Panc1 (cell line): ENCODE measurements around the gene MIX23. TPM values are rescaled to one million over a fixed set of nuclear protein-coding genes. Genes with fewer than 3 reads are reported as not detected.
"Not testable (repeated sequence)": the region's sequence is repeated elsewhere in the genome, so short reads cannot be mapped to it uniquely, and the experiment has no call there.

Source experiments
- ATAC-seq: fragments of 200-7000 bp; cut with Tn5 transposase; 2 replicates; pipeline ENCODE4 v1.9.1; 2020; ENCODE audit warnings: mild to moderate bottlenecking, moderate library complexity
- BruUV-seq: library from RNA; stranded (reverse); fragments of 400-500 nt; replicated peaks from 2 replicates; lab custom pipeline; 2021; lab: Mats Ljungman, UMichigan
- CTCF ChIA-PET: fragments of 300-600 bp; sonication (Branson Sonifier 250); formaldehyde crosslinking; loops from one replicate; lab custom pipeline; 2022; ENCODE audit warnings: antibody characterized with exemption; lab: Charles Lee
- POLR2A ChIA-PET: fragments of 300-600 bp; sonication (Branson Sonifier 250); formaldehyde crosslinking; loops from one replicate; lab custom pipeline; 2022; ENCODE audit warnings: antibody characterized with exemption; lab: Charles Lee
- DNase-seq: peaks from one replicate; pipeline ENCODE4 v3.0.0-alpha.2; 2010; ENCODE audit warnings: low read depth, low spot score
- H3K27ac ChIP-seq: 2 replicates; pipeline ENCODE4 v1.5.1; 2011; ENCODE audit warnings: mild to moderate bottlenecking, low read length, inconsistent platforms
- H3K27me3 ChIP-seq: fragments of 200-500 bp; sonication (Bioruptor generic); 2 replicates; pipeline ENCODE4 v1.6.0; 2014; ENCODE audit warnings: low read length, inconsistent platforms; ENCODE audit not compliant: control insufficient read depth, insufficient read depth
- H3K36me3 ChIP-seq: fragments of 200-500 bp; sonication (Bioruptor generic); 2 replicates; pipeline ENCODE4 v1.5.1; 2014; ENCODE audit warnings: inconsistent platforms, mild to moderate bottlenecking, low read length, moderate library complexity; ENCODE audit not compliant: control insufficient read depth, insufficient read depth
- H3K4me1 ChIP-seq: 2 replicates; pipeline ENCODE4 v1.5.1; 2011; ENCODE audit warnings: inconsistent platforms, mild to moderate bottlenecking, low read length, moderate library complexity; ENCODE audit not compliant: control insufficient read depth, insufficient read depth
- H3K4me3 ChIP-seq, 2 experiments: 2 replicates each; pipeline ENCODE4 v1.5.1; 2011 to 2012; ENCODE audit warnings: low read depth in 2 of 2, low read length in 2 of 2, mild to moderate bottlenecking in 2 of 2, inconsistent platforms in 1 of 2, moderate library complexity in 1 of 2
- H3K9me3 ChIP-seq: fragments of 200-500 bp; sonication (Bioruptor generic); 2 replicates; pipeline ENCODE4 v1.5.1; 2014; ENCODE audit warnings: low read depth, mild to moderate bottlenecking, inconsistent platforms, low read length, moderate library complexity; ENCODE audit not compliant: control insufficient read depth, insufficient read depth
- POLR2AphosphoS5 ChIP-seq: IDR thresholded peaks from 2 replicates; pipeline ENCODE4 v1.6.1; 2012; ENCODE audit warnings: mild to moderate bottlenecking, low read depth, low read length, moderate library complexity
- REST ChIP-seq, 2 experiments: IDR thresholded peaks; 2 replicates each; pipeline ENCODE4 v1.6.1; 2011 to 2012; ENCODE audit warnings: low read depth in 2 of 2, control low read depth in 1 of 2, low read length in 1 of 2, mild to moderate bottlenecking in 1 of 2, moderate library complexity in 1 of 2; ENCODE audit not compliant: insufficient read depth in 1 of 2
- SIN3A ChIP-seq: IDR thresholded peaks from 2 replicates; pipeline ENCODE4 v1.6.1; 2012; ENCODE audit warnings: low read depth, mild to moderate bottlenecking, low read length, moderate library complexity, borderline replicate concordance; ENCODE audit not compliant: insufficient read depth
- TCF7L2 ChIP-seq: IDR thresholded peaks from 2 replicates; pipeline ENCODE4 v1.6.1; 2011; ENCODE audit warnings: mild to moderate bottlenecking, low read depth, low read length, inconsistent platforms
- in situ Hi-C: cut with HindIII; loops from 2 replicates; pipeline ENCODE4 v1.10.0; 2016; ENCODE audit warnings: low sequenced_read_pairs, low pct_unique_long_range_greater_than_20kb
- intact Hi-C: fragments of 100-400 bp; cut with micrococcal nuclease; formaldehyde crosslinking; loops from one replicate; pipeline ENCODE4 v1.10.0; 2022; ENCODE audit not compliant: unreplicated experiment
- total RNA-seq: library from RNA; stranded (reverse); gene quantifications from one replicate; pipeline ENCODE4 v1.2.1, GENCODE V29; 2021; ENCODE audit not compliant: unreplicated experiment
- TF ChIP-seq, protein P1 (sequence below): fragments of 450-650 bp; IDR thresholded peaks from 2 replicates; pipeline ENCODE4 v1.5.1; 2017; ENCODE audit warnings: mild to moderate bottlenecking

The MIX23 gene
- total RNA-seq, 1 experiment from 2014 or later: 61.7 TPM

GRCh38 chr3:122366379-122366749 is 16.7 kb downstream of the MIX23 start:
- no peak for TF ChIP-seq REST (IDR thresholded peaks at IDR 0.05; ENCODE audit: insufficient read depth in 1 of 2, low read depth in 2 of 2, low read length in 1 of 2)
- Histone ChIP-seq H3K36me3 (peaks cover 12% of the 10 kb centered on the region; the same call in 1 of the 2 replicates), H3K4me3 (no peak overlapping the region), H3K9me3 (no peaks in the 10 kb centered on the region), H3K27me3 (no peaks in the 10 kb centered on the region), H3K4me1 (peaks cover 31% of the 10 kb centered on the region), H3K27ac (peak overlapping the region; percentile 62)
- in situ Hi-C loops (no loop called here), intact Hi-C loops (loop anchor here (10.0 kb wide), 1 partner anchor 822 kb away; the partner anchor contains the start of gene POLQ)
- BruUV-seq: no TSS peak
- POLR2A ChIA-PET: no interaction called here
- ATAC-seq (0 out of 2 replicates have a peak, but pooled peaks have one; percentile 44), DNase-seq (peak; percentile 24)
- CTCF ChIA-PET: no interaction called here

DNA sequence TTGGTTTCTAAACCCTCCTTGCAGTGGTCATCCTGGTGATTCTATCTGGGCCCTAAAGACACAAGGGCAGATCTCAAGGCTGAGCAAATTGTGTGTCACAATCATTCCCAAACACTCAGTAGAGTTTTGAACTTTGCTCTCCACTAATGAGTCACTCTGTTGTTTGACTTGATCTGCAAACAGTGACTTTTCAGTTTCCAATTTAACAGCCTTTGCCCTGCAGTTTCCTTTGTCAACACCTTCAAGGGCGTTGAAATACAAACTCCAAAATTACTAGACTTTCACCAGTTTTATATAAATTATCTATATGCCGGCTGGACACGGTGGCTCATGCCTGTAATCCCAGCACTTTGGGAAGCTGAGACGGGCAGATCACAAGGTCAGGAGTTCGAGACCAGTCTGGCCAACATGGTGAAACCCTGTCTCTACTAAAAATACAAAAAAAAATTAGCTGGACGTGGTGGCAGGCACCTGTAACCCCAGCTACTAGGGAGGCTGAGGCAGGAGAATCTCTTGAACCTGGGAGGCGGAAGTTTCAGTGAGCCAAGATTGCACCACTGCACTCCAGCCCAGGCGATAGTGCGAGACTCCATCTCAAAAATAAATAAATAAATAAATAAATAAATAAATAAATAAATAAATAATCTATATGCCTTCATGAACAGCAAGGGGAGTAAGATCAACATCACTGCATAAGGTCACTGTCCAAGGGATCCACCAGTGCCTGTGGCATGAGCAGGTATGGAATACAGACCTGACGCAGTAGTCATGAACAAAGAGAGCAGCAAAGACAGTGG is 17.3 kb downstream of the MIX23 start:
- peak; percentile 60; the same call in 1 of the 2 replicates for TF ChIP-seq POLR2AphosphoS5
- Histone ChIP-seq H3K27ac (peak overlapping the region; percentile 68), H3K36me3 (peaks cover 11% of the 10 kb centered on the region; the same call in 1 of the 2 replicates), H3K4me1 (peaks cover 31% of the 10 kb centered on the region)
- BruUV-seq, H3K4me3 ChIP-seq, CTCF ChIA-PET, in situ Hi-C loops, POLR2A ChIA-PET, H3K27me3 ChIP-seq, H3K9me3 ChIP-seq: not testable (repeated sequence)
- DNase-seq (peak; percentile 92), ATAC-seq (peak; percentile 95)
- intact Hi-C loops: loop anchor here (10.0 kb wide), 1 partner anchor 821 kb away; the partner anchor contains the start of gene POLQ

GRCh38 chr3:122365073-122365472 is 18.0 kb downstream of the MIX23 start:
- no peak for DNase-seq
- ChIA-PET CTCF (interaction anchor here (1.0 kb wide), 1 partner anchor 818 kb away, joined by 3 read pairs; no protein-coding TSS in a partner anchor), POLR2A (interaction anchor here (0.6 kb wide), 1 partner anchor 611 kb away, joined by 3 read pairs; no protein-coding TSS in a partner anchor)
- intact Hi-C loops (loop anchor here (10.0 kb wide), 1 partner anchor 820 kb away; the partner anchor contains the start of gene POLQ), in situ Hi-C loops (no loop called here)
- Histone ChIP-seq H3K4me1 (peaks cover 31% of the 10 kb centered on the region), H3K9me3 (no peaks in the 10 kb centered on the region), H3K27ac (peak overlapping the region; percentile 68), H3K27me3 (no peaks in the 10 kb centered on the region), H3K36me3 (peaks cover 8% of the 10 kb centered on the region; the same call in 1 of the 2 replicates), H3K4me3 (no peak overlapping the region)
- ATAC-seq: peak; percentile 5; the same call in 1 of the 2 replicates
- BruUV-seq: no TSS peak
- TF ChIP-seq, protein P1, sequence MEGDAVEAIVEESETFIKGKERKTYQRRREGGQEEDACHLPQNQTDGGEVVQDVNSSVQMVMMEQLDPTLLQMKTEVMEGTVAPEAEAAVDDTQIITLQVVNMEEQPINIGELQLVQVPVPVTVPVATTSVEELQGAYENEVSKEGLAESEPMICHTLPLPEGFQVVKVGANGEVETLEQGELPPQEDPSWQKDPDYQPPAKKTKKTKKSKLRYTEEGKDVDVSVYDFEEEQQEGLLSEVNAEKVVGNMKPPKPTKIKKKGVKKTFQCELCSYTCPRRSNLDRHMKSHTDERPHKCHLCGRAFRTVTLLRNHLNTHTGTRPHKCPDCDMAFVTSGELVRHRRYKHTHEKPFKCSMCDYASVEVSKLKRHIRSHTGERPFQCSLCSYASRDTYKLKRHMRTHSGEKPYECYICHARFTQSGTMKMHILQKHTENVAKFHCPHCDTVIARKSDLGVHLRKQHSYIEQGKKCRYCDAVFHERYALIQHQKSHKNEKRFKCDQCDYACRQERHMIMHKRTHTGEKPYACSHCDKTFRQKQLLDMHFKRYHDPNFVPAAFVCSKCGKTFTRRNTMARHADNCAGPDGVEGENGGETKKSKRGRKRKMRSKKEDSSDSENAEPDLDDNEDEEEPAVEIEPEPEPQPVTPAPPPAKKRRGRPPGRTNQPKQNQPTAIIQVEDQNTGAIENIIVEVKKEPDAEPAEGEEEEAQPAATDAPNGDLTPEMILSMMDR: no peak
- TF ChIP-seq POLR2AphosphoS5: no peak
- no peak for TF ChIP-seq REST (IDR thresholded peaks at IDR 0.05; ENCODE audit: insufficient read depth in 1 of 2, low read depth in 2 of 2, low read length in 1 of 2)
- TF ChIP-seq TCF7L2: no peak
- no peak for TF ChIP-seq SIN3A
